Lung microvascular endothelial cell (primary cell): ENCODE data around the gene CLTCL1. TPM values are rescaled to one million over a fixed set of nuclear protein-coding genes. Genes with fewer than 3 reads are reported as not detected.
A peak's percentile ranks its signal among the peaks of the same experiment; 100 is the strongest.

Experiments
- DNase-seq, 2 donors: peaks; one replicate each; pipeline versions ENCODE4 v3.0.0 to v3.0.0-alpha.2; 2010; ENCODE audit warnings: low read depth in 2 of 2
- total RNA-seq: library from RNA; depleted of rRNA; stranded (reverse); fragments of >200 nt; gene quantifications from 2 replicates; pipeline ENCODE4 v1.2.1, GENCODE V29; 2014

CLTCL1 gene
- total RNA-seq, 1 donor from 2014 or later = 4.0 TPM

DNA sequence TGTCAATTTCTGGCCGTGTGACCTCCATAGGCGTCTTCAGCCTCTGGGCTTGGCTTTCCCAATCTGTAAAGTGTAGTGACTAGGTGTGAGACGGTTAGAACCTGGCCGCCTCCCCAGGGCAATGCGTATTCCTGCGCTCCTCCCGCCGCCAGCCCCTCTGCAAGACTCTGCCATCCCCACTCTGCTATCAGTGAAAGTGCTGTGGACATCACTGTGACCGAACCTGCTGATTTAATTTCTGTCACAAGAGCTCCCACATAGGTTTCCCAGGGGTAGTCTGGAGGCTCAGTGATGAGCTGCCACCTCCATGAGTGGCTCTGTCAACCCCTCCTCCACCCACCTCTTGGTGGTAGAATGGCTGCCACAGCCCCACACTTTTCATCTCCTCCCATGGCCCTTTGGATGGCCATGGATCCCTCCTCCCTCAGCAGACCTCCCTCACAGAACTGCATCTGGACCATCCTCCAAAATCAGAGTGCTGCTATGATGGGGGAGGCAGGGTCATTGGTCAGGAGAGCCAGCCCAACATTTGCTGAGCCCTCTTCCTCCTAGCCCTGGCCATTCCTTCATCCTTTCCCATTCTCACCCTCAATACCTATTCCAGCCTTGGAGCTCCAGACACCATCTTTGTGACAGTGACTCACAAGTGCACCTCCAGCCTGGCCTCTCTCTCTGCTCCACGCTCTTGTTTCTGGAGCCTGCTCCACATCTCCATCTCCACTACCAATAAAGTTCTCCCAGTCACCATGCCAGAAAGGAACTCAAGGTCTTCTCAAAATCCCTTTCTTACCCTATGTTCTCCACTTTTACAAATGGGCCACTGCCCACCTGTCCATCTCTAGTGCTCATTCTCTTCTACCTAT is 140.0 kb downstream of the CLTCL1 start:
- no peak for DNase-seq

DNA sequence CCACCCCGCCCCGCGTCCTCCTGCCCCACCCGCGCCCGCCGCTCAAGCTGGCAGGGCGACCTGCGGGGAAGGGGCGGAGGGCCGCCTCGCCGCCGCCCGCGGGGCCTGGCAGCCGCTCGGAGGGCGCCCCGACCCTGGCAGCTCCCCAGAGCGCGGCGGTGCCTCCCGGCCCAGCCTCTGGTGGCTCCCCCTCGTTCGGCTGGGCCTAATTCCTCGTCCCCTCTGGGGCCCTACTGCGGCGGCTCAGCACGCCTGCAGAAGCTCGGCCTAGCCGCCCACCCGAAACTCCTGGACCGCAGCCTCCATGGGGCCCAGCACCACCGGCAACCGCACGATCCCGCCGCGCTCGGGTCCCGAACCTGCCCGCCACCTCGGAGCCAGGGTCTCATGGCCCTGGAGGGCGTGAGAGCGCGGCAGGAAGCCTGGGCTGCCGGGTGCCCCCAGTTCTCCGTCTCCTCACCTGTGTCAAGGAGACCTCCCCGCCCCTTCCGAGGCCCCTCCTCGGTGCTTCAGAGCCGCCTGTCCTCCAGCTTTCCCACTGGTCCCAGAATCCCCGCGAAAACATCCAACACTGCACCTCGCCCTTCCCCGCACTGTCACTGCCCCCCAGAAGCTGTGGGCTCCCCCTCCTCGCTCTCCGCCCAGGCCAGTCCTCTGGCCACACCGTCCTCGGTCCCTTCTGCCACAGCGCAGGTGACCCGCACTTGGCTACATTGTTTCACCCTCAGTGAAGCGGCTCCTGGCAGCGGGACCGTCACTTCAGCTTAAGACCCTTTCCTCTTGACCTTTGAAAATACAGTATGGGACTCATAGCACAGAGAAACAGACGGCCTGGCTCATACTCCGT is 140.8 kb downstream of the CLTCL1 start:
- no peak for DNase-seq

GRCh38 chr22:19149991-19150390 is 141.5 kb downstream of the CLTCL1 start, which contains the start of gene GSC2:
Gene GSC2, minus strand, starts transcription at chr22:19150292. Its CDS starts 9 bp downstream, at chr22:19150283.
- no peak for DNase-seq

DNA sequence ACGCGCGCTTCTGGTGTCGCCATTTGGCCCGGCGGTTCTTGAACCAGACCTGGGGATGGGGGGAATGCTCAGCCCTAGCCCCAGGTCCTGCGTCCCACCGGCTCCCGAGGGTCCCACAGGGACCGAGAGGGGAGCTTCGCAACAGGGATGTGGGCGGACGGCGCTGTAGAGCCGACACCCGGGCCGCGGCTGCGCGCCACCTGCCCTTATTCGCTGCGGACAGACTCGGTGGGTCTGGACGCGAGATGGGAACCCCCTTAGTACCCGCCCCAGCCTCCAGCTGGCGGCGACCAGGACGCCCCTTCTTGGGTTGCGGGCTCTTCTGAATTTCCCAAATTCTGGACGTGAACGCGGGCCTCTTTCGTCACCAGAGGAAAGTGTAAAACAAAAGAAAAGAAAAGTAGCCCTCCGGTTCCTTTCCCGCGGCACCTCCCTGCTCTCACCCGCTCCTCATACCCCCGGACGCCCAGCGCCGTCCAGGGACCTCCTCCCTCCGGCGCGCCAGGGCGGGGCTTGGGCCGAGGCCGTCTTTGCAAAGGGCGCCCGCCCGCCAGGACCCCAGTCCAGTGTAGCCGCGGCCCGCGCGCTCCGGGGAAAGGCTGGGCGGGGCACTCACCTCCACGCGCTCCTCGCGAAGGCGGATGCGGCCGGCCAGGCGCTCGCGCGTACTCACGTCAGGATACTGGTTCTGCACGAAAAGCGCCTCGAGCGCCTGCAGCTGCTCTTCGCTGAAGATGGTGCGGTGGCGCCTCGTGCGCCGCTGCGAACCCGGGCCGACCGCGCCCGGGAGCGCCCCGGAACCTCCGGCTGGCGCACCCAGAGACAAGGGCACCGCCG is 142.3 kb downstream of the CLTCL1 start:
- DNase-seq = peak in 1 of 2 donors; percentile 16

GRCh38 chr22:19148417-19149046 is 143.0 kb downstream of the CLTCL1 start:
- DNase-seq = no peak

DNA sequence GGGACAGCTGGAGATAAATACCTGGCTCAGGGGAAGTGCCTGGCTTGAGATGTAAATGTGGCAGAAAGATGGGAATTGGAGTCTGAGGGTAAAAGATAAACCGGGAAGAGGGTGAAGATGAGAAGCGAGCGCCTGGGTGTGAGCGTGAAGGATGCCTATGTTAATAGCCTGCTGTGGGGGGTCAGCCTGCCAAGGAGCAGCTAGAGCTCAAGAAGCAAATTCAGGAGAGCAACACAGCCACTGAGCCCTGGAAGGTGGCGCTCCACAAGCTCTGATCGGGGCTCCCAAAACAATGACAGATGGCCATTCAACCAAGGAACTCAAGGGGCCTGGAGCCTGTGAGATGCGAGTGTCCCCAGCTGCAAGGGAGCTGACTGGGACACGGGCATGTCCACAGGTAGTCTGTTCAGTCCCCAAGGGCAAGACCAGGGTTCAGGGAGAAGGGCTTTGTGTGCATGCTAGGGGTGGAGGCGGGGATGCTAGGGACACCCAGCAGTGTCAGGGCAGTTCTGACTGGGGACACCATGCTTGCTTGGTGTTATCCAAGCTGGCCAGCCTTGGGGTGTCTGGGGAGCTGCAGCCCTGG is 144.2 kb downstream of the CLTCL1 start:
- no peak for DNase-seq

- no peak for DNase-seq
Measured at GRCh38 chr22:19146215-19146968, 145.1 kb downstream of the CLTCL1 start.

DNA sequence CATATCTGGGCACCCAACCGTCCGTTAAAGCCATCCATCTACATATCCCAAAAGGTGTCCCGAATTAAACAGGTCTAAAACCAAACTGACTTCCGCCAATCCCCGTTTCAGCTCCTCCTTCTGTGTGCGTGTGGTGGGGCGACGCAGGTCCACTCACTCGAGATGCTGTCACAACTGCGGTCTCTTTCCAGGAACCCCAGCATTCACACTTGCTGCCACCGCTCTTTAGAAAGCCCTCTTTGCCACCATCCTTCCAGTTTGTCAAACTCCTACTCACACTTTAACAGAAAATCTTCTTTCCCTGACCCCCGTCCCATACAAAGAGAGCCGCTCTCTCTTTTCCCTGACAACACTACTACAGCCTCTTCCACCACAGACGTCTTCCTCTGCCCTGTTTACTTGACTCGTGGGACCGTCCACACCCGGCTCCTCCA is 147.5 kb downstream of the CLTCL1 start:
- DNase-seq = peak; percentile 30 to 34

GRCh38 chr22:19143212-19143611 is 148.3 kb downstream of the CLTCL1 start:
- no peak for DNase-seq

GRCh38 chr22:19142394-19142793 is 149.1 kb downstream of the CLTCL1 start:
- no peak for DNase-seq

- DNase-seq = no peak
Measured at GRCh38 chr22:19139974-19140373, 151.5 kb downstream of the CLTCL1 start.

GRCh38 chr22:19139001-19139356 is 152.5 kb downstream of the CLTCL1 start:
- DNase-seq = no peak

- no peak for DNase-seq
Measured at GRCh38 chr22:19138217-19139000, 153.1 kb downstream of the CLTCL1 start.

- DNase-seq = no peak
Measured at GRCh38 chr22:19137384-19138216, 153.9 kb downstream of the CLTCL1 start.

DNA sequence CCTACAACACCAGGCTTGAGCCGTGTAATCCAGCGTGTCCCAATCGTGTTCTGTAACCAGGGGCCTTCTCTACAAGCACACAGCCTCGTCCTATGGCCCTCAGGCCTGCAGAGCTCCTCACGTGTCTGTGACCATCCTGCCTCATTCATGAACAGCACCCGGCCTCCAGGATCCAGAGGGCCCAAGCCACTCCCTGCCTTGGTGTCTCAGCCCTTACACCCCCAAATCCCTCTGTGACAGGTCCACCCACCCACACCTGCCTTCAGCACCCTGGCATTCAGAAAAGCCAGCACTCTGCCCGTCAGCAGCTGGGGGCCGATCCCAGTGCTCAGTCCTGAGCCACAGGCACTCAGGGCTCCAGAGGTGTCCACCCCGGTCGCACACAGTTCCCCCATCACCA is 154.6 kb downstream of the CLTCL1 start:
- no peak for DNase-seq

DNA sequence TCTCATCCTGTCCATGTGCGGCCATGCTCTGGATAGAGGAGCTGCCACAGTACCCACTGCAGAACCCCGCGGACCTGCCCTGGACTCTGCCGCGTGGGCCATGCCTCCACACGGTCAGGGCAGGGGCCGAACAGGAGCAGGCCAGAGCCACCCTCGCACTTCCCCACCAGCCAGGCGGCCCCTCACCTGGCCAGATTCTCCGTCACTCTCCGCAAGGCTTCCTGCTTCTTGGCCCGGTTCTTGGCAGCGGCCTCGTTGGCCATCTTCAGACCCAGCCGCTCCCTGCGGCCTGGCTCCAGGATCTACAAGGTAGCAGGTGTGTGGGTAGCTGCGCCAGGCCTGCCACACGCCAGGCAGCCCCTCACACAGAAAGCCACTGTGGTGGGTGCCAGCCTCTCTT is 156.6 kb downstream of the CLTCL1 start:
- no peak for DNase-seq

- no peak for DNase-seq
Measured at GRCh38 chr22:19134176-19134831, 157.2 kb downstream of the CLTCL1 start.

DNA sequence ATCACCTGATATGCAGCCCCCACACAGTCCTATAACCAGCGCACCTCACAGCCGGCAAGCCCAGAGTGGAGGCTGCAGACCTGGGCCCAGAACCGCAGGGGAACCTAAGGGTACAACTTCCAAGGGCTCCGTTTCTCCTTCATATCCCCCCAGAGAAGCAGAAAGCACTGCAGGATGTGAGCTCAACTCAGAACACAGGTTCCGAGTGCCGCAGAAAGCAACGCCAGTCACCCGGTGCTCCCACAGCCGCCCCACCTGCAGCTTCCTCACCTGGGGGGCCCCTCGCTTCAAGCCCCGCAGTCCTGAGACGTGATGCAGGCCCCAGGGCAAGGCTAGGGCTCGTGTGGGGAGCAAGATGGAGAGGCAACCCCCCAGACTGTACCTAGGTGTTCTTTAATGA is 158.0 kb downstream of the CLTCL1 start:
- DNase-seq = no peak
